ENCODE results near the gene ZNF133. TPM values are rescaled to one million over a fixed set of nuclear protein-coding genes. Genes with fewer than 3 reads are reported as not detected.
"Not testable (repeated sequence)": the region's sequence is repeated elsewhere in the genome, so short reads cannot be mapped to it uniquely, and the experiment has no call there.

ZNF133 gene
- total RNA-seq, 4 donors from 2014 or later: 14.7 to 37.3 (median 21.0) TPM

DNA sequence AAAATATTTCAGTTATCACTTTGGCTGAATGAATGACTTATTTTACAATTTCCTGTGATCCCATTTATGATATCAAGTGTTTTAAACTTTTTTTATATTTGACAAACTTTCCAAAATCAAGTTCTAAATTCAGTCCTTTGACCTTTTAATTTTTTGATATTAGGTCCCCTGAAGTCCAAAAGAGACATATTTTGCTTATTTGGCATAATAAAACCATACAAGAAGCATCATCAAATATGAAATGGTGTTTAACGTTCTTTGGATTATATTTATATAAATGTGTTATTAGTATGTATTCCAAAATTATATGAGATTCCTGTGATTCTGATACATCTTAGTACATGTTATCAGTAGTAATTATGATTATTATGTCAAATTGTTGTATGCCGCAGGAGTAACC lies 38.7 kb downstream of the ZNF133 start:
- H3K9me3 ChIP-seq: peaks cover 18% of the 10 kb centered on the region

DNA sequence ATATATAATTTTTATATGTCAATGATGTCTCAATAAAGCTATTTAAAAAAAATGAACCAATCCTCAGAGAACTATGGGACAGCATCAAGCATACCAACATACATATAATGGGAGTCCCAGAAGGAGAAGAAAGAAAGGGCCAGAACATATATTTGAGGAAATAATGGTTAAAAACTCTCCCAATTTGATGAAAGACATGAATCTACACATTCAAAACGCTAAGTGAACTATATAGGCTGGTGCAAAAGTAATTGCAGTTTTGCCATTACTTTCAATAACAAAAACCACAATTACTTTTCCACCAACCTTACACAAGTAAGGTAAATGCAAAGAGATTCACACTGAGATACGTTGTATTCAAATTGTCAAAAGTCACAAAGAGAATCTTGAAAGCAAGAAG lies 43.4 kb downstream of the ZNF133 start:
- no peak overlapping the region for H3K27ac ChIP-seq
- WGBS: 89% methylated on average over 2 of the region's 2 CpGs
- no peaks in the 10 kb centered on the region for H3K27me3 ChIP-seq
- no peaks in the 10 kb centered on the region for H3K4me1 ChIP-seq
- H3K4me3 ChIP-seq: no peak overlapping the region
- DNase-seq (ENCODE audit: low spot score in 2 of 2): no peak
- no peaks in the 10 kb centered on the region for H3K36me3 ChIP-seq
- peaks cover 26% of the 10 kb centered on the region for H3K9me3 ChIP-seq
- no peak for TF ChIP-seq POLR2AphosphoS5 (IDR thresholded peaks at IDR 0.05)
- TF ChIP-seq POLR2A (IDR thresholded peaks at IDR 0.05): no peak
- no peak for TF ChIP-seq EP300 (IDR thresholded peaks at IDR 0.05)
- TF ChIP-seq, protein P1, sequence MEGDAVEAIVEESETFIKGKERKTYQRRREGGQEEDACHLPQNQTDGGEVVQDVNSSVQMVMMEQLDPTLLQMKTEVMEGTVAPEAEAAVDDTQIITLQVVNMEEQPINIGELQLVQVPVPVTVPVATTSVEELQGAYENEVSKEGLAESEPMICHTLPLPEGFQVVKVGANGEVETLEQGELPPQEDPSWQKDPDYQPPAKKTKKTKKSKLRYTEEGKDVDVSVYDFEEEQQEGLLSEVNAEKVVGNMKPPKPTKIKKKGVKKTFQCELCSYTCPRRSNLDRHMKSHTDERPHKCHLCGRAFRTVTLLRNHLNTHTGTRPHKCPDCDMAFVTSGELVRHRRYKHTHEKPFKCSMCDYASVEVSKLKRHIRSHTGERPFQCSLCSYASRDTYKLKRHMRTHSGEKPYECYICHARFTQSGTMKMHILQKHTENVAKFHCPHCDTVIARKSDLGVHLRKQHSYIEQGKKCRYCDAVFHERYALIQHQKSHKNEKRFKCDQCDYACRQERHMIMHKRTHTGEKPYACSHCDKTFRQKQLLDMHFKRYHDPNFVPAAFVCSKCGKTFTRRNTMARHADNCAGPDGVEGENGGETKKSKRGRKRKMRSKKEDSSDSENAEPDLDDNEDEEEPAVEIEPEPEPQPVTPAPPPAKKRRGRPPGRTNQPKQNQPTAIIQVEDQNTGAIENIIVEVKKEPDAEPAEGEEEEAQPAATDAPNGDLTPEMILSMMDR (IDR thresholded peaks at IDR 0.05): no peak

More for the DNA sequence above, 38.7 kb downstream of the ZNF133 start:
- H3K27me3 ChIP-seq: no peaks in the 10 kb centered on the region
- WGBS: 96% methylated on average over 2 of the region's 2 CpGs
- no peaks in the 10 kb centered on the region for H3K4me1 ChIP-seq
- H3K27ac ChIP-seq: no peak overlapping the region
- TF ChIP-seq, protein P1 (IDR thresholded peaks at IDR 0.05): no peak
- TF ChIP-seq POLR2A (IDR thresholded peaks at IDR 0.05) (no peak), POLR2AphosphoS5 (IDR thresholded peaks at IDR 0.05) (no peak), EP300 (IDR thresholded peaks at IDR 0.05) (no peak)
- DNase-seq (ENCODE audit: low spot score in 2 of 2): no peak
- no peaks in the 10 kb centered on the region for H3K36me3 ChIP-seq
- no peak overlapping the region for H3K4me3 ChIP-seq

DNA sequence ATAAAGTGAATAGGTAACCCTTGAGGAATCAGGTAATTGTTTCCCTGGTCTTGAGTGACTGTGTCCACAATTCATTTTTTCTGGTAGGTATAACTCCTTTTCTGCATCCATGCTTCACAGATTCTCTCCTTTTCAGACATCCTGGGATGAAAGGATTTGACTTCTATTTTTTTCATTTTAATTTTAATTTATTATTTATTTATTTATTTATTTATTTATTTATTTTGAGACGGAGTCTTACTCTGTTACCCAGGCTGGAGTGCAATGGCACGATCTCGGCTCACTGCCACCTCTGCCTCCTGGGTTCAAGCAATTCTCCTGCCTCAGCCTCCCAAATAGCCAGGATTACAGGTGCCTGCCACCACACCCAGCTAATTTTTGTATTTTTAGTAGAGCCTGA lies 61.4 kb downstream of the ZNF133 start:
- H3K4me1 ChIP-seq; H3K27me3 ChIP-seq; H3K36me3 ChIP-seq; DNase-seq (ENCODE audit: low spot score in 2 of 2); H3K27ac ChIP-seq; H3K4me3 ChIP-seq; H3K9me3 ChIP-seq: not testable (repeated sequence)
- WGBS: 62% methylated on average over 3 of the region's 3 CpGs

DNA sequence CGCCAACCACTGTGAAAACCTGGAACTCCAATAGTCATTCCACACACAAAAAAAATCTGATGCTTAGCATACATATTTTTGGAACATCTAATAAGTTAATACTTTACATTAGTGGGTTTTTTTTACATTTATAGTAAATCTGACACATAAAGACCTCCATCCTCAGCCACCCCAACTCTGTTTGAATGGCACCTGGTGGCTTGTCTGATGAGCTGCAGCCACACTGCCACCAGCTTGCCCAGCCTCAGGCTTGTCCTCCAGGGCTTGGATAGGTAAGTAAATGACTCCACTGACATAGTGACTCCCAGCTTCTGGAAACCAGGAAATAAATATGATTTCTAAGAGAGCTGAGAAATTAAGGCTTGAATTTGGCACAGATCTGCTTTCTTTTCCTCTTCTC lies 71.5 kb downstream of the ZNF133 start:
- no peaks in the 10 kb centered on the region for H3K9me3 ChIP-seq
- H3K27ac ChIP-seq: no peak overlapping the region
- H3K4me1 ChIP-seq: no peaks in the 10 kb centered on the region
- no peaks in the 10 kb centered on the region for H3K27me3 ChIP-seq
- H3K4me3 ChIP-seq: no peak overlapping the region
- TF ChIP-seq, protein P1 (IDR thresholded peaks at IDR 0.05): no peak
- TF ChIP-seq POLR2A (IDR thresholded peaks at IDR 0.05): no peak
- TF ChIP-seq EP300 (IDR thresholded peaks at IDR 0.05): no peak
- TF ChIP-seq POLR2AphosphoS5 (IDR thresholded peaks at IDR 0.05): no peak
- no peak for DNase-seq (ENCODE audit: low spot score in 2 of 2)
- WGBS: 76% methylated on average over 1 of the region's 1 CpG
- no peaks in the 10 kb centered on the region for H3K36me3 ChIP-seq

DNA sequence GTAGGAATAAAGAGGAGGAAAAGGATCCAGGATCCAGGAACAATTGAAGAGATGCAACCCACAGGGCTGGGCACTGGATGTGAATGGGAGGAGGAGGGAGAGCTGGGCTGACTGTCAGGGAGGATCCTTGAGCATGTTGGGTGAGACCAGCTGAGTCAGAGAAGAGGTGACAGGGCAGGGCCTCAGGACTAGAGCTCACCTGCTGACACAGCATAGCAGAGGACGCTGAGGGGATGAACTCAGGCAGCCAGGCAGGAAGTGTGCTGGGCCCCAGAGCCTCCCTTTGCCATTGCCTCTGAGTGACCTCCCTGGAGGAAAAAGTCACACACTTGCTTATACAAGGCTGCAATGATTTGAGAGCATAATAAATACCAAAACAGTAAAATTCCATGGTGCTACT lies 72.3 kb downstream of the ZNF133 start:
- DNase-seq (ENCODE audit: low spot score in 2 of 2): no peak
- H3K27me3 ChIP-seq: no peaks in the 10 kb centered on the region
- H3K4me1 ChIP-seq: no peaks in the 10 kb centered on the region
- no peaks in the 10 kb centered on the region for H3K36me3 ChIP-seq
- 50% methylated on average over 1 of the region's 1 CpG for WGBS
- H3K9me3 ChIP-seq: no peaks in the 10 kb centered on the region
- no peak overlapping the region for H3K4me3 ChIP-seq
- TF ChIP-seq, protein P1 (IDR thresholded peaks at IDR 0.05): no peak
- TF ChIP-seq EP300 (IDR thresholded peaks at IDR 0.05) (no peak), POLR2AphosphoS5 (IDR thresholded peaks at IDR 0.05) (no peak), POLR2A (IDR thresholded peaks at IDR 0.05) (no peak)
- H3K27ac ChIP-seq: no peak overlapping the region

DNA sequence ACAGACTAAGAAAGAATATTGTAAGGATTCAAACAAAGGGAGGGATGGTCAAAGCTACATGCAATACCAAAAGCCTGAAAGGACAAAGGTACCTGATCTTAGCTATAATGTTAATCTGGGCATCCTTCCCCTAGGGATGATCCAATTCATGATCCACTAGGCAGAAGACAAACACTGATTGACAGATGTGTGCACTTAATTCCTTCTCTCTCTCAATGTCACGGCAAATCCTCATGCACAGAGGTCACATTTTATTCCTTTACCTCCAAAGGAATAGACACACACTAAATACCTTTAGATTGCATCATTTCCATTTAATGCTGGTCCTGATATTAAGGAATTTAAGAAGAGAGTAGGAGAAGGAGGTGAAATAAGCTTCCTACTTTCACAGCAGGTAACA lies 73.4 kb downstream of the ZNF133 start:
- WGBS: 97% methylated on average over 1 of the region's 1 CpG
- DNase-seq (ENCODE audit: low spot score in 2 of 2): no peak
- H3K27me3 ChIP-seq: no peaks in the 10 kb centered on the region
- no peak for TF ChIP-seq EP300 (IDR thresholded peaks at IDR 0.05)
- TF ChIP-seq POLR2AphosphoS5 (IDR thresholded peaks at IDR 0.05): no peak
- TF ChIP-seq POLR2A (IDR thresholded peaks at IDR 0.05): no peak
- TF ChIP-seq, protein P1 (IDR thresholded peaks at IDR 0.05): no peak
- no peak overlapping the region for H3K27ac ChIP-seq
- no peak overlapping the region for H3K4me3 ChIP-seq
- no peaks in the 10 kb centered on the region for H3K4me1 ChIP-seq
- no peaks in the 10 kb centered on the region for H3K9me3 ChIP-seq
- no peaks in the 10 kb centered on the region for H3K36me3 ChIP-seq
